ENCODE data around the gene HAGH.

DNA sequence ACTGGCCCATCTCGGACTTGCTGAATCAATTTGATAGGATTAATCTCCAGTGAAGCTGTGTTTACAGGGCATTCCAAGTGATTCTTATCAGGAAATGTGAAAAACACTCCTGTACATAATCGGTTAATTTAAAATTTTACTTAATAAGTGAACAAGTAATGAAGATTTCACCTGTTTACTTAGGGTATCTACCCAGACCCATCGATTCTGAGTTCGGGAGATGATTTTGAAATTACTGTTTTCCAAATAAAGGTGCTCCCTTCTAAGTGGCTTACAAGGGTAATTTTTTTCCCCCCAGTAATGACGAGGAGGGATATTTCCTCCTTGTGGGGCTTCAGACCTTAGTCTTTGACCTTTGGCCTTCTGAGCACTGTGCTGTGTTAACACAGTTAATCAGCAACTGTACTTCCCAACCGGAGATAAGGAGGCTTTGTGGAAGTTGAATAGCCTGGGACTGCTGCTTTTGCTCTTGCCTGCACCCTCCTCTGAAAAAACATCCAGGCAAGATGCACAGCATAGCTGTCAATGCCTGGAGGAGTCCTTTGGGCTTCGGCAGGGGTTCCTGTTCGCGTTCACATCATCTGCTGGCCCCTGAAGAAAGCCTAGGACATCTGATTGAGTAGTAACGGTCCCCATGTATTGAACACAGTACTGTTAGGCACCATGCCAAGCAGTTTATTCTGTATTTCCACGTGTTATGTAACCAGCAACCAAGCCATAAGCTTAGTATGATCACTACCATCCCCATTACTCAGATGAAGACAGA is 2.2 kb upstream of the HAGH start:
- TF ChIP-seq, protein P1, sequence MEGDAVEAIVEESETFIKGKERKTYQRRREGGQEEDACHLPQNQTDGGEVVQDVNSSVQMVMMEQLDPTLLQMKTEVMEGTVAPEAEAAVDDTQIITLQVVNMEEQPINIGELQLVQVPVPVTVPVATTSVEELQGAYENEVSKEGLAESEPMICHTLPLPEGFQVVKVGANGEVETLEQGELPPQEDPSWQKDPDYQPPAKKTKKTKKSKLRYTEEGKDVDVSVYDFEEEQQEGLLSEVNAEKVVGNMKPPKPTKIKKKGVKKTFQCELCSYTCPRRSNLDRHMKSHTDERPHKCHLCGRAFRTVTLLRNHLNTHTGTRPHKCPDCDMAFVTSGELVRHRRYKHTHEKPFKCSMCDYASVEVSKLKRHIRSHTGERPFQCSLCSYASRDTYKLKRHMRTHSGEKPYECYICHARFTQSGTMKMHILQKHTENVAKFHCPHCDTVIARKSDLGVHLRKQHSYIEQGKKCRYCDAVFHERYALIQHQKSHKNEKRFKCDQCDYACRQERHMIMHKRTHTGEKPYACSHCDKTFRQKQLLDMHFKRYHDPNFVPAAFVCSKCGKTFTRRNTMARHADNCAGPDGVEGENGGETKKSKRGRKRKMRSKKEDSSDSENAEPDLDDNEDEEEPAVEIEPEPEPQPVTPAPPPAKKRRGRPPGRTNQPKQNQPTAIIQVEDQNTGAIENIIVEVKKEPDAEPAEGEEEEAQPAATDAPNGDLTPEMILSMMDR (IDR thresholded peaks at IDR 0.05) = no peak
- no peak for TF ChIP-seq EZH2 (IDR thresholded peaks at IDR 0.05)
